Transverse colon (tissue), 4 donors: ENCODE data around the gene CHRNB1. TPM values are rescaled to one million over a fixed set of nuclear protein-coding genes. Genes with fewer than 3 reads are reported as not detected.

ENCODE experiments used
- DNase-seq: peaks from one replicate; pipeline ENCODE4 v3.0.0-alpha.2; 2019
- H3K27ac ChIP-seq, 4 donors: fragments of 200-600 bp; sonication (generic); 2 replicates each; pipeline ENCODE4 v1.5.1; 2016 to 2018; ENCODE audit warnings: inconsistent platforms in 4 of 4
- H3K27me3 ChIP-seq: fragments of 200-600 bp; sonication (generic); 2 replicates; pipeline ENCODE4 v1.5.1; 2017; ENCODE audit warnings: inconsistent platforms
- H3K36me3 ChIP-seq, 4 donors: fragments of 200-600 bp; sonication (generic); 2 replicates each; pipeline ENCODE4 v1.5.1; 2017 to 2019; ENCODE audit warnings: inconsistent platforms in 4 of 4
- H3K4me1 ChIP-seq, 4 donors: fragments of 200-600 bp; sonication (generic); 2 replicates each; pipeline ENCODE4 v1.5.1; 2017 to 2020; ENCODE audit warnings: inconsistent platforms in 4 of 4
- H3K4me3 ChIP-seq, 4 donors: fragments of 200-600 bp; sonication (generic); 1 replicate in 1 of 4; 2 replicates in 3 of 4; pipeline versions ENCODE4 v1.5.1 to v1.6.1; 2017 to 2019; ENCODE audit warnings: inconsistent platforms in 4 of 4
- H3K9me3 ChIP-seq, 2 donors: fragments of 200-600 bp; sonication (generic); 2 replicates each; pipeline ENCODE4 v1.5.1; 2017 to 2019; ENCODE audit warnings: inconsistent platforms in 2 of 2
- EP300 ChIP-seq: sonication (generic); formaldehyde crosslinking; IDR thresholded peaks from one replicate; pipeline ENCODE4 v1.6.1; 2017; ENCODE audit warnings: antibody characterized with exemption, low read depth
- POLR2A ChIP-seq: fragments of 450-650 bp; IDR thresholded peaks from one replicate; pipeline ENCODE4 v1.6.1; 2016; ENCODE audit warnings: antibody characterized with exemption, mild to moderate bottlenecking, moderate library complexity
- POLR2AphosphoS5 ChIP-seq, 3 donors: sonication (generic); formaldehyde crosslinking; IDR thresholded peaks; one replicate each; pipeline ENCODE4 v1.6.1; 2016; ENCODE audit warnings: antibody characterized with exemption in 3 of 3
- WGBS, 2 donors: methylation state at CpG; one replicate each; pipeline ENCODE4 v1.1.5; 2018; ENCODE audit warnings: low coverage in 1 of 2; 5-methylcytosine and 5-hydroxymethylcytosine counted together
- in situ Hi-C, 4 donors: fragments of 200-750 bp; cut with MboI; loops; one replicate each; pipeline versions ENCODE4 v1.15.0 to v1.15.1; 2017; ENCODE audit warnings: low sequenced_read_pairs in 3 of 4, low pct_ligation_motif_present in 1 of 4, low pct_unique_long_range_greater_than_20kb in 1 of 4
- intact Hi-C: fragments of 100-400 bp; cut with DNase I; formaldehyde crosslinking; loops from one replicate; pipeline ENCODE4 v1.15.1; 2023; ENCODE audit warnings: low total_unique reads
- total RNA-seq, 4 donors: library from RNA; depleted of rRNA; stranded (reverse); fragments of >200 nt; gene quantifications; one replicate each; pipeline ENCODE4 v1.1.0, GENCODE V29; 2016
- TF ChIP-seq, protein P1 (sequence below), 5 experiments: fragments of 200-600 bp in 3 of 5; fragments of 450-650 bp in 2 of 5; sonication (generic) in 3 of 5; IDR thresholded peaks; 1 replicate in 2 of 5; 2 replicates in 3 of 5; pipeline ENCODE4 v1.5.1; 2016 to 2017; ENCODE audit warnings: antibody characterized with exemption in 5 of 5, inconsistent platforms in 3 of 5, mild to moderate bottlenecking in 2 of 5, moderate library complexity in 1 of 5

The CHRNB1 gene
- total RNA-seq, 4 donors from 2014 or later: 5.8 to 10.3 (median 8.9) TPM; not detected in 1

- Histone ChIP-seq H3K4me3 (no peak overlapping the region), H3K9me3 (no peaks in the 10 kb centered on the region), H3K36me3 (no peaks in the 10 kb centered on the region), H3K4me1 (peaks cover 0 to 4% (median 0%) of the 10 kb centered on the region in 4 donors), H3K27ac (no peak overlapping the region), H3K27me3 (peaks cover under 1% of the 10 kb centered on the region)
- no peak for DNase-seq
- intact Hi-C loops (no loop called here), in situ Hi-C loops (no loop called here)
- TF ChIP-seq EP300 (no peak), POLR2A (no peak), POLR2AphosphoS5 (IDR thresholded peaks at IDR 0.05) (no peak)
- TF ChIP-seq, protein P1, sequence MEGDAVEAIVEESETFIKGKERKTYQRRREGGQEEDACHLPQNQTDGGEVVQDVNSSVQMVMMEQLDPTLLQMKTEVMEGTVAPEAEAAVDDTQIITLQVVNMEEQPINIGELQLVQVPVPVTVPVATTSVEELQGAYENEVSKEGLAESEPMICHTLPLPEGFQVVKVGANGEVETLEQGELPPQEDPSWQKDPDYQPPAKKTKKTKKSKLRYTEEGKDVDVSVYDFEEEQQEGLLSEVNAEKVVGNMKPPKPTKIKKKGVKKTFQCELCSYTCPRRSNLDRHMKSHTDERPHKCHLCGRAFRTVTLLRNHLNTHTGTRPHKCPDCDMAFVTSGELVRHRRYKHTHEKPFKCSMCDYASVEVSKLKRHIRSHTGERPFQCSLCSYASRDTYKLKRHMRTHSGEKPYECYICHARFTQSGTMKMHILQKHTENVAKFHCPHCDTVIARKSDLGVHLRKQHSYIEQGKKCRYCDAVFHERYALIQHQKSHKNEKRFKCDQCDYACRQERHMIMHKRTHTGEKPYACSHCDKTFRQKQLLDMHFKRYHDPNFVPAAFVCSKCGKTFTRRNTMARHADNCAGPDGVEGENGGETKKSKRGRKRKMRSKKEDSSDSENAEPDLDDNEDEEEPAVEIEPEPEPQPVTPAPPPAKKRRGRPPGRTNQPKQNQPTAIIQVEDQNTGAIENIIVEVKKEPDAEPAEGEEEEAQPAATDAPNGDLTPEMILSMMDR (IDR thresholded peaks at IDR 0.05): no peak
- WGBS, 2 donors: 92% methylated on average over 8 of the region's 8 CpGs; no CpG with 5 or more reads in 1 of the 2 donors
Measured at GRCh38 chr17:7411427-7411750, 33.5 kb upstream of the CHRNB1 start.

DNA sequence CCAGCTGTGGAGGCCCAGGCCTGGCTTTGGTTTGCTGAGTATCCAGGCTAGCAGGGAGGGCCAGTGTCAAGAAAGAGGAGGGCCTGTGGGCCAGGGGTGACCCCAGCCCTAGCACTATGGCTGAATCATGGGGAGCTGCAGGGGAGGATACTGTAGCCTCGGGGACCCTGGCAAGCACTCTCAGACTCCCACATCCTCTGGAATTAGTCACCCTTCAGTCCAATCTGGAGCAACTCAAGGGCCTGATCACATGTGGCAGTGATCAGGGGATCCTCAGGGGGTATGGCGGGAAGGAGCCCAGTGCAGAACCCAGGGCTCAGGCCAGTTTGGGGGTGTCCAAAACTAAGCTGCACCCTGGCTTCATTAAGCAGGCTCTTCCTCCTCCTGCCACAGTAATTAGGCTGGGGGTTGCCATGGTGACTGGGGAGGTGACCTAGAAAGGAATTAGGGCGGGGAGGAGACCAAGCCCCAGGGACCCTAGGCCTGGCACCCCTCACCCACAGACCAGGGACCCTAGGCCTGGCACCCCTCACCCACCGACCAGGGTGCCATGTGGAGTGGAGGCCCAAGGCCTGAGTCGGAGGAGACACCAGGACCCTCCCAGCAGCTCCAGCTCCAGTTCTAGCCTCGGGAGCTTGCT, 31.4 kb upstream of the CHRNB1 start:
- H3K4me3 ChIP-seq: no peak overlapping the region
- H3K36me3 ChIP-seq: no peaks in the 10 kb centered on the region
- H3K27me3 ChIP-seq: no peaks in the 10 kb centered on the region
- TF ChIP-seq POLR2AphosphoS5 (IDR thresholded peaks at IDR 0.05) (no peak), POLR2A (no peak), EP300 (no peak)
- TF ChIP-seq, protein P1 (IDR thresholded peaks at IDR 0.05): no peak
- in situ Hi-C loops: no loop called here
- no peaks in the 10 kb centered on the region for H3K9me3 ChIP-seq
- intact Hi-C loops: no loop called here
- DNase-seq: no peak
- H3K4me1 ChIP-seq: no peaks in the 10 kb centered on the region
- H3K27ac ChIP-seq: no peak overlapping the region
- WGBS, 2 donors: 20 to 60% methylated on average over 1 to 5 of the region's 6 CpGs

- WGBS, 2 donors: 86% methylated on average over 14 of the region's 14 CpGs; no CpG with 5 or more reads in 1 of the 2 donors
- DNase-seq: no peak
- H3K27ac ChIP-seq: no peak overlapping the region
- no peaks in the 10 kb centered on the region for H3K27me3 ChIP-seq
- H3K4me3 ChIP-seq: no peak overlapping the region
- H3K4me1 ChIP-seq: no peaks in the 10 kb centered on the region
- intact Hi-C loops (no loop called here), in situ Hi-C loops (no loop called here)
- no peaks in the 10 kb centered on the region for H3K9me3 ChIP-seq
- TF ChIP-seq POLR2AphosphoS5 (IDR thresholded peaks at IDR 0.05): no peak
- TF ChIP-seq EP300: no peak
- no peak for TF ChIP-seq POLR2A
- TF ChIP-seq, protein P1 (IDR thresholded peaks at IDR 0.05): no peak
- H3K36me3 ChIP-seq: no peaks in the 10 kb centered on the region
Measured at GRCh38 chr17:7414837-7415236, 30.0 kb upstream of the CHRNB1 start.

- Histone ChIP-seq H3K27ac (no peak overlapping the region), H3K27me3 (no peaks in the 10 kb centered on the region), H3K4me3 (no peak overlapping the region), H3K9me3 (no peaks in the 10 kb centered on the region), H3K36me3 (no peaks in the 10 kb centered on the region), H3K4me1 (no peaks in the 10 kb centered on the region)
- DNase-seq: no peak
- in situ Hi-C loops (no loop called here), intact Hi-C loops (no loop called here)
- TF ChIP-seq, protein P1 (IDR thresholded peaks at IDR 0.05): no peak
- no peak for TF ChIP-seq EP300
- no peak for TF ChIP-seq POLR2A
- no peak for TF ChIP-seq POLR2AphosphoS5 (IDR thresholded peaks at IDR 0.05)
- WGBS, 2 donors: 83 to 93% methylated on average over 3 to 23 of the region's 23 CpGs
Measured at GRCh38 chr17:7415784-7416183, 29.1 kb upstream of the CHRNB1 start.
